Activated CD4-positive, alpha-beta T cell treated with anti-CD3 and anti-CD28 coated beads, Interleukin-2, amount 10 ng/mL, durations not matched to agents 24 days and 14 days (primary cell): ENCODE results near the gene TULP1. TPM values are rescaled to one million over a fixed set of nuclear protein-coding genes. Genes with fewer than 3 reads are reported as not detected.

Source experiments
- DNase-seq: peaks from one replicate; pipeline ENCODE4 v3.0.0; 2022
- H3K27ac Mint-ChIP-seq: one replicate; pipeline ENCODE4 v1.8.0; 2022; ENCODE audit warnings: mild to moderate bottlenecking, mixed read lengths
- H3K27me3 Mint-ChIP-seq: one replicate; pipeline ENCODE4 v1.8.0; 2022; ENCODE audit warnings: mixed read lengths
- H3K36me3 Mint-ChIP-seq: one replicate; pipeline ENCODE4 v1.8.0; 2022; ENCODE audit warnings: low read depth, mild to moderate bottlenecking, mixed read lengths
- H3K4me1 Mint-ChIP-seq: one replicate; pipeline ENCODE4 v1.8.0; 2021; ENCODE audit warnings: mixed read lengths
- H3K4me3 Mint-ChIP-seq: one replicate; pipeline ENCODE4 v1.8.0; 2022; ENCODE audit warnings: mild to moderate bottlenecking, moderate library complexity, mixed read lengths
- H3K9me3 Mint-ChIP-seq: one replicate; pipeline ENCODE4 v1.8.0; 2021; ENCODE audit warnings: mixed read lengths
- intact Hi-C: fragments of 100-400 bp; cut with micrococcal nuclease; formaldehyde crosslinking; loops from one replicate; pipeline ENCODE4 v1.15.1; 2023
- total RNA-seq: library from RNA; stranded (reverse); gene quantifications from 2 replicates; pipeline ENCODE4 v1.2.3, GENCODE V29; 2022

The TULP1 gene
- total RNA-seq, 1 donor from 2014 or later, result not detected

DNA sequence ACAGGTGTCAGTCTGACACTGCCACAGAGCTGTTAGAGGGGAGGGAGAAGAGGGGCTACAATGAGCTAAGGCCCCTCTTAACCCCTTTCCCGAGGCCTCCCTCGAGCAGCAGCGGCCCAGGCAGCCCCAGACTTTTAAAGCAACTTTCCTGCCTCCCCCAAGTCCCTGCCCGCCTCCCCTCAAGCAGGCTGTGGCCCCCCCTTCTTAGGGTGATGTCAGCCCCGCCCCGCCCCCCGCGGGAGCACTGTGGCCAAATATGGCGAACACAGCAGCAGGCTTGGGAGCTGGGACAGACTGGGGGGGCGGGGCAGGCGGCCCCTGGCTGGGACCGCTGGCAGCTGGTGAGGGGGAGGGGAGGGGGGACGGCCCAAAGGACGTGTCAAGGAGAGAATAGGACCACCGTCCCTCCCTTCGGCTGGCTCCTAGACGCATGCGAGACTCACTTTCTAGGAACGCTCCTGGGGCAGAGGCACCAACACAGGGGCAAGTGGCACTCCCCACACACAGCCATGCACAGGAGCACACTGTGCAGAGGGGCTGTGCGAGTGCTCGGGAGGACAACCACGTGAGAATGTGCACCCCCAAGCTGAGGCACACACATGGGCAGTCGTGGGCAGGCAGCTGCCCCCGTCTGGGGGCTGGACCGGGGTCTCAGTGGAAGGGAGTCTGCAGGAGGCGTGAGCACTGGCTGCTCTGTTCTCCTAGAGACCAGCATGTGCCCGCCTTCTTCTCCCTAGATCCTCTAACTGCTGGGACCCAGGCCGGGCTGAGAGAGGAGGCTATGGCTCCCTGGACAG, 22.5 kb downstream of the TULP1 start:
- no peak for DNase-seq
- intact Hi-C loops, result no loop called here
- H3K4me3 Mint-ChIP-seq, result no peak overlapping the region
- H3K4me1 Mint-ChIP-seq, result peaks cover 15% of the 10 kb centered on the region
- H3K9me3 Mint-ChIP-seq, result no peaks in the 10 kb centered on the region
- no peak overlapping the region for H3K27ac Mint-ChIP-seq
- H3K27me3 Mint-ChIP-seq, result peaks cover 15% of the 10 kb centered on the region
- no peaks in the 10 kb centered on the region for H3K36me3 Mint-ChIP-seq

DNA sequence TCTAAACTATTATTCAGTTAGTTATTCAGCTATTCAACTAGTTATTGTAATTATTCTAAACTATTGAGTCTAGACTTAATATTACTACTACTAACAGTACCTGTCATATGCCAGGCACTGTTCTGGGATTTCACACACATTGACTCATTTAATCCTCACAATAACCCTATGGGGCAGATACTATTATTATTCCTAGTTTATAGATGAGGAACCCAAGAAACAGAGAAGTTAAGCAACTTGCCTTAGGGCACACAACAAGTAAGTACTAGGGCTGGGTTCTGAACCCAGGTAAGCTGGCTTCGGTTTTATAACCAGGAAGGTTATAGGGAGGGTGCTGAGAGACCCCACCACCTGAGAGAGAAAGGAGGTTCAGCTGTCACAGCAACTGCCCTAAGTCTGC, 23.6 kb downstream of the TULP1 start:
- H3K9me3 Mint-ChIP-seq, result no peaks in the 10 kb centered on the region
- no peak overlapping the region for H3K4me3 Mint-ChIP-seq
- no peak for DNase-seq
- H3K4me1 Mint-ChIP-seq, result peaks cover 10% of the 10 kb centered on the region
- H3K27ac Mint-ChIP-seq, result no peak overlapping the region
- H3K27me3 Mint-ChIP-seq, result peaks cover 11% of the 10 kb centered on the region
- no peaks in the 10 kb centered on the region for H3K36me3 Mint-ChIP-seq
- intact Hi-C loops, result no loop called here

GRCh38 chr6:35488517-35488862, 24.2 kb downstream of the TULP1 start:
- H3K4me1 Mint-ChIP-seq, result peaks cover 6% of the 10 kb centered on the region
- H3K27ac Mint-ChIP-seq, result no peak overlapping the region
- H3K4me3 Mint-ChIP-seq, result no peak overlapping the region
- H3K9me3 Mint-ChIP-seq, result no peaks in the 10 kb centered on the region
- H3K27me3 Mint-ChIP-seq, result peaks cover 8% of the 10 kb centered on the region
- no peak for DNase-seq
- H3K36me3 Mint-ChIP-seq, result no peaks in the 10 kb centered on the region
- intact Hi-C loops, result no loop called here

GRCh38 chr6:35487658-35488516, 24.8 kb downstream of the TULP1 start:
- no peak for DNase-seq
- Mint-ChIP-seq H3K9me3 (no peaks in the 10 kb centered on the region), H3K4me3 (no peak overlapping the region), H3K36me3 (no peaks in the 10 kb centered on the region), H3K4me1 (peaks cover 6% of the 10 kb centered on the region), H3K27me3 (peaks cover 8% of the 10 kb centered on the region), H3K27ac (no peak overlapping the region)
- intact Hi-C loops, result no loop called here

DNA sequence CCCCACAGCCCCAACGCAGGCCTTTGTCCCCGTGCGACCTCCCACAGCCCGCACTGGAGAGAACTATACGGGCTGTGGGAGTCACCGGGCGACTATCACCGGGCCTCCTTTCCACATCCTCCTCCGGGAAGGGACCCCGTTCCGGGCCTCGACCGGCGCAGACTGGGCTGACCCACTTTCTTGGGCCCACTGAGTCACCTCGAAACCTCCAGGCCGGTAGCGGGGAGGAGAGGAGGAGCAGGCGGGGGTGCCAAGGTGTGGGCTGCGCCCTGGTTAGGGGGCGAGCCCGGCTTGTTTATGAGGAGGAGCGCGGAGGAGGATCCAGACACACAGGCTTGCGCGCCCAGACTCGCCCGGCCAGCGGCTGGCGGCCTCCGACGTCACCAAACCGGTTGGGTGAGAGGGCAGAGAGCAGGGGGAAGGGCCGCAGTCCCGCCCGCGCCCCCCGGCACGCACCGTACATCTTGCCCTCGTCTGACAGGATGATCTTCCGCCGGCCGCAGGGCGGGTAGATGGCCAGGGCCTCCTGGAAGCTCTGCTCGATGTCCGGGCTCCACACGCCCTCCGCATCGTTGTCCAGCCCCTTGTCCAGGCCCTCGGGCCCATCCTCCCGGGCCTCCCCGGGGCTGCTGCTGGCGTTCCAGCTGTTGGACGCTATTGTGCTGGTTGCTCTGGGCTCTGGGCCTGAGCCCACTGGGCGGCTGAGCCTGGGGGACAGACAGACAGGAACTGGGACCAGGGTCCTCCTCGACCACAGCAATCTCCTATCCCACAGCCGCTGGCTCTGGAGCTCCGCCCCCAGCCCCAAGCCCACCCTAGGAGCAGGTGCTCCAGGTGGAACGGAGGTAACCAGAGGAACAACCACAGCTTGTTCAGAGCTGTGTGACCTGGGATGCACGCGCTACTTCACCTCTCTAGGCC, 26.4 kb downstream of the TULP1 start:
- H3K4me1 Mint-ChIP-seq, result peaks cover 6% of the 10 kb centered on the region
- H3K36me3 Mint-ChIP-seq, result no peaks in the 10 kb centered on the region
- intact Hi-C loops, result no loop called here
- no peak overlapping the region for H3K4me3 Mint-ChIP-seq
- no peak overlapping the region for H3K27ac Mint-ChIP-seq
- DNase-seq, result no peak
- peaks cover 5% of the 10 kb centered on the region for H3K27me3 Mint-ChIP-seq
- H3K9me3 Mint-ChIP-seq, result no peaks in the 10 kb centered on the region

- H3K27me3 Mint-ChIP-seq, result no peaks in the 10 kb centered on the region
- DNase-seq, result no peak
- no peaks in the 10 kb centered on the region for H3K9me3 Mint-ChIP-seq
- H3K4me3 Mint-ChIP-seq, result no peak overlapping the region
- H3K4me1 Mint-ChIP-seq, result peaks cover 6% of the 10 kb centered on the region
- H3K36me3 Mint-ChIP-seq, result no peaks in the 10 kb centered on the region
- intact Hi-C loops, result no loop called here
- no peak overlapping the region for H3K27ac Mint-ChIP-seq
Measured at GRCh38 chr6:35485402-35485877, 27.3 kb downstream of the TULP1 start.

- H3K36me3 Mint-ChIP-seq, result no peaks in the 10 kb centered on the region
Measured at GRCh38 chr6:35484921-35485392, 27.7 kb downstream of the TULP1 start.

DNA sequence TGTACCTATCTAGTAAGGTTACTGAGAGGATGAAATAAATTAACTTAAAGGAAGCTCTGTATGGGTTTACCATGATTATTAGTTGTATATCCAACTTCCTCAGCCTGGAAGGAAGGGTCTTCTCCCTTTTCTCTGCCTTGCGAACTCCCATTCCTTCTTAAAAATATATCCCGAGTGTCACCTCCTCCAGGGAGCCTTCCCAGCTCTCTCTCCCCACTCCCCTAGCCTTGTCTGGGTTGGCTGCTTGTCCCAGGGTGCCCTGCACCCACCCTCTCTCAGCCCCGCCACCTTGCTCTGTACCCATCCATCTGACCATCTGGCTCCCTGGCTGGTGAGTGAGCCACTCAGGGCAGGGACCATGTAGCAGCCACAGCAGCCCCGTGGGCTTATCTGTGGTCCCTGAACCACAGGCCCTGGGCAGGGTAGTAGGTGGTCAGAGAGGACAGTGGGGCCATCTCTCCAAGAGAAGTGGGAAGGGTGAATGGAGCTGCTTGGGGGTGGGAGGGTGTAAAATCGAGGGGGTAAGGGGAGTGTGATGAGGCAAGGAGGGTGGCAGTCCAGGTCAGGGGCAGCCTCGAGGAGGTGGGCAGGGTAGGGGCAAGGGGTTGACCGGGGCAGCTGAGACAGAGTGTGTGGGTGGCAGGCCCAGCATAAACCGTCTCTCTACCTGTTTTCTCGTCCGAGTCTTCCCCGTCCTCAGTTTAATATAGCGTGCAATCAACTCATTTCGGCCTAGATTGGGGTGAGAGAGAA, 28.6 kb downstream of the TULP1 start:
- no peak for DNase-seq
- Mint-ChIP-seq H3K9me3 (no peaks in the 10 kb centered on the region), H3K27ac (no peak overlapping the region), H3K36me3 (no peaks in the 10 kb centered on the region), H3K4me3 (no peak overlapping the region), H3K27me3 (no peaks in the 10 kb centered on the region), H3K4me1 (peaks cover 6% of the 10 kb centered on the region)
- intact Hi-C loops, result no loop called here

More at GRCh38 chr6:35484921-35485392, 27.7 kb downstream of the TULP1 start:
- Mint-ChIP-seq H3K27ac (no peak overlapping the region), H3K4me3 (no peak overlapping the region), H3K9me3 (no peaks in the 10 kb centered on the region), H3K27me3 (no peaks in the 10 kb centered on the region), H3K4me1 (peaks cover 6% of the 10 kb centered on the region)
- no peak for DNase-seq
- intact Hi-C loops, result no loop called here

DNA sequence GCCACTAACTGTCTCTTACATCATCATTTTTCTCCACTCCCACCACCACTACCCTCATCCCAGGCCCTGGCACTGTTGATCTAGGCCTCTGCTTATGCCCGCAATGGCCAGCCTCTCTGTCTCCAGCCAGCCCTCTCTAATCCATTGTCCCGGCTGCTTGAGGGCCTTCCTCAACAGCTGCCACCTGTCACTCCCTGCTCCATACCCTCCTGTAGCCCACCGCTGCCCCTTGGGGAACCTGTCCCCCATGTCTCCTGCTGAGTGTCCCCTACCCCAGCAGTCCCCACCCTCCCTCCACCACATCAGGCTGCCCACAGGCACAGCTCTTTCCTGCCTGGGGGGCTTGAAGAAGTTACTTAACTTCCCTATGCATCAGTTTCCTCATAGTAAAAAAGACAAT, 29.2 kb downstream of the TULP1 start:
- no peak for DNase-seq
- Mint-ChIP-seq H3K4me3 (no peak overlapping the region), H3K9me3 (no peaks in the 10 kb centered on the region), H3K27ac (no peak overlapping the region), H3K27me3 (no peaks in the 10 kb centered on the region), H3K4me1 (peaks cover 6% of the 10 kb centered on the region), H3K36me3 (no peaks in the 10 kb centered on the region)
- intact Hi-C loops, result no loop called here

DNA sequence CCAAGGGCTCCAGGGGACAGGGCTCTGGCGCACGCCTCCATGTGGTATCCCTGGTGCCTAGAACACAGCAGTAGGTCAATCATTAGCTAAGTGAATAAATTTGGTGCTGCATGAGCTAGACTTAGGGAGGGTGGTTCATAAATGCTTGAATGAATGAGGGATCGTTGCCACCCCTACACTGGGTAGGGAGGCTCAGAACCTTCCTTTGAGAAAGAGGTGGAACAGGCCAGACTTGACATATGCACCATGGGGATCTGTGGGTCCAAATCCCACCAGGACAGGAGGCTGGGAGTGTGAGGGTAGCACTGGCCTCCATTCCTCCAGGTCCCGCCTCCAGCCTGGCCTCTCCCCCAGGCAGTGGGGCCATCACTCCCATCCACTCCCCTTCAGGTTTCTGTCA, 29.6 kb downstream of the TULP1 start:
- DNase-seq, result no peak
- Mint-ChIP-seq H3K36me3 (no peaks in the 10 kb centered on the region), H3K27ac (no peak overlapping the region), H3K9me3 (no peaks in the 10 kb centered on the region), H3K4me1 (peaks cover 3% of the 10 kb centered on the region), H3K27me3 (no peaks in the 10 kb centered on the region), H3K4me3 (no peak overlapping the region)
- intact Hi-C loops, result no loop called here

DNA sequence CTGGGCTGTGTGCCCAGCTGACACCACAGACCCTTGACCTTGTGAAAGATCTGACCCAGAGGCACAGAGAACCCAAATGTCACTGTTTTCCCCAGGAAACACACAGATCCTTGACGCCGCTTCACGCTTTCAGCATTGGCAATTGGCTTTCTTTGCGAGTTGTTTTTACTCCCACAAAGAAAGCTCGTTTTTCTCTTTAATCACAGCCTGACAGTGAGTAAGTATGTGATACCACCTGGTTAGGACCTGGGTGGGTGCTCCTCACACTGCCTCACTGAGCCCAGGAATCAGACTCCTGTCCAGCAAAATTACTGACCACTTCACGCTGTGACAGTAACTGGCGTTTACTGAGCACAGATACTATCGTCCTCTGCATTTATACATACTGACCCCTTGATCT, 31.5 kb downstream of the TULP1 start:
- no peak overlapping the region for H3K4me3 Mint-ChIP-seq
- no peak for DNase-seq
- intact Hi-C loops, result no loop called here
- no peaks in the 10 kb centered on the region for H3K36me3 Mint-ChIP-seq
- no peaks in the 10 kb centered on the region for H3K27me3 Mint-ChIP-seq
- H3K27ac Mint-ChIP-seq, result no peak overlapping the region
- H3K9me3 Mint-ChIP-seq, result no peaks in the 10 kb centered on the region
- H3K4me1 Mint-ChIP-seq, result no peaks in the 10 kb centered on the region

DNA sequence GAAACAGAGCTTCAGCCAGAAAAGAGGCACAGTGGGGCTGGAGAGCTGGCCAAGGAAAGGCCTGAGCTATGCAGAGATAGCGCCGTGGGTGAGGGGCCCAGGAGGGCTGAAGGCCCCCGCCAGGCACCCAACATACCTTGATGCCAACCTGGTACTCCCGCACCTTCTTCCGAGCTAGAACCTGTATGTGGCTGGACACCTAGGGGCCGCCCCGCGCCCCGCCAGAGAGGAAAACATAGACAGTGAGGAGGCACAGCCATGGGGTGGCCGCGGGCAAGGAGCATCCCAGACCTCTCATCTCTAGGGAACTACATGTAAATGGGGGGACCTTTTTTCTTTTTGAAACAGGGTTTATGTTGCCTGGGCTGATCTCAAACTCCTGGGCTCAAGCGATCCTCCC, 32.5 kb downstream of the TULP1 start:
- Mint-ChIP-seq H3K4me3 (no peak overlapping the region), H3K27ac (no peak overlapping the region), H3K9me3 (no peaks in the 10 kb centered on the region), H3K27me3 (no peaks in the 10 kb centered on the region), H3K36me3 (no peaks in the 10 kb centered on the region), H3K4me1 (peaks cover 3% of the 10 kb centered on the region)
- DNase-seq, result no peak
- intact Hi-C loops, result no loop called here

- DNase-seq, result no peak
- Mint-ChIP-seq H3K36me3 (peaks cover 8% of the 10 kb centered on the region), H3K27ac (no peak overlapping the region), H3K9me3 (no peaks in the 10 kb centered on the region), H3K27me3 (no peaks in the 10 kb centered on the region), H3K4me1 (peaks cover 3% of the 10 kb centered on the region), H3K4me3 (no peak overlapping the region)
- intact Hi-C loops, result no loop called here
Measured at GRCh38 chr6:35478259-35478658, 34.4 kb downstream of the TULP1 start.
